ENCODE results near the gene OOSP4B.

DNA sequence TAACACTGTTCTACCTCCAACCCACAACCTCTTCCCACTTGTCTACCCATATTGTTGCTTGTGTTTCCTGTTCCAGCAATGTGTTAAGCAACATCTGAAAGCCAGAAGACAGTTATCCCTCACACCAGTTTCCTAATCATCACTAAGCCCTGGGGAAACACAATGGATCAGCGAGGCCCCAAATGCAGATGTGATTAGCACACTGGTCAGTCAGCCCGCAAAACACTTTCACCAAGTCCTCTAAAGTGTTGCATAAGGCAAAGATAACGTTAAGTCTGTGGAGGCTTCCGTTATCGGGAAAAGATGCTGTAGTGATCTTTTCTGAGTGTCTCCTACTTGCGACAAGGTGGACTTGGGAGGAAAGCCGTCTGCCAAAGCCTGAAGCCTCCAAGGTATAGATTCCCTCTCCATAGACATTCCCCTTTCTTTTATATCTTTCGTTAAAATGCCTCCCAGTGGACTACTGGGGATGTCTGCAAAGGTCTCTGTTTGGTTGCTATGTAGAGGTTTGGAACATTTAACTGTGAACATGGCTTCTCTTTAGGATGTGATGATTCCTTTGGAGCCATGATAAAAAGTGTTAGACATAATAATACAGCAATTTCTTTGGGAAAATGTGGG is 39.5 kb downstream of the OOSP4B start, which contains the start of gene MS4A3:
- TF ChIP-seq POLR2A (IDR thresholded peaks at IDR 0.05; ENCODE audit: low read depth, low read length) = no peak
- TF ChIP-seq POLR2AphosphoS5 (IDR thresholded peaks at IDR 0.05; ENCODE audit: low read depth, low read length) = no peak
